CD14-positive monocyte (primary cell): ENCODE measurements around the gene DSCAML1. TPM values are rescaled to one million over a fixed set of nuclear protein-coding genes. Genes with fewer than 3 reads are reported as not detected.

ENCODE experiments used
- DNase-seq, 3 donors: peaks; one replicate each; pipeline ENCODE4 v3.0.0-alpha.2; 2011 to 2022
- H2AFZ ChIP-seq: 2 replicates; pipeline ENCODE4 v1.6.0; 2012; ENCODE audit warnings: mild to moderate bottlenecking, low read depth, low read length, inconsistent platforms; ENCODE audit not compliant: insufficient read depth, poor library complexity, severe bottlenecking
- H3K27ac ChIP-seq, 2 donors: 1 replicate in 1 of 2; 2 replicates in 1 of 2; pipeline ENCODE4 v1.5.1; 2012 to 2013; ENCODE audit warnings: low read length in 2 of 2, control low read depth in 1 of 2, inconsistent platforms in 1 of 2, low read depth in 1 of 2, mild to moderate bottlenecking in 1 of 2
- H3K27me3 ChIP-seq, 2 donors: one replicate each; pipeline versions ENCODE4 v1.6.0 to v1.6.1; 2011 to 2013; ENCODE audit warnings: low read length in 2 of 2; ENCODE audit not compliant: control insufficient read depth in 2 of 2, insufficient read depth in 2 of 2
- H3K36me3 ChIP-seq, 2 donors: replicated peaks in 1 of 2; 1 replicate in 1 of 2; 2 replicates in 1 of 2; pipeline versions ENCODE4 v1.5.1 to v1.6.1; 2012 to 2013; ENCODE audit warnings: low read length in 2 of 2, control low read depth in 1 of 2, inconsistent platforms in 1 of 2, mild to moderate bottlenecking in 1 of 2; ENCODE audit not compliant: insufficient read depth in 2 of 2, control insufficient read depth in 1 of 2
- H3K4me1 ChIP-seq, 2 donors: 1 replicate in 1 of 2; 2 replicates in 1 of 2; pipeline versions ENCODE4 v1.5.1 to v1.6.1; 2012 to 2013; ENCODE audit warnings: low read length in 2 of 2, control low read depth in 1 of 2, inconsistent platforms in 1 of 2, mild to moderate bottlenecking in 1 of 2, moderate library complexity in 1 of 2; ENCODE audit not compliant: insufficient read depth in 2 of 2, control insufficient read depth in 1 of 2
- H3K4me2 ChIP-seq: replicated peaks from 2 replicates; pipeline ENCODE3; 2012; ENCODE audit warnings: low read length, moderate library complexity, mild to moderate bottlenecking; ENCODE audit not compliant: poor library complexity, severe bottlenecking; ENCODE audit errors: extremely low read depth
- H3K4me3 ChIP-seq, 3 experiments: fragments of 200-600 bp in 1 of 3; sonication (generic) in 1 of 3; replicated peaks in 1 of 3; 1 replicate in 2 of 3; 2 replicates in 1 of 3; pipeline ENCODE4 v1.5.1; 2011 to 2013; ENCODE audit warnings: low read length in 3 of 3, mild to moderate bottlenecking in 3 of 3, control low read depth in 2 of 3, low read depth in 2 of 3, inconsistent platforms in 1 of 3, moderate library complexity in 1 of 3
- H3K79me2 ChIP-seq: 2 replicates; pipeline ENCODE4 v1.6.0; 2012; ENCODE audit warnings: mild to moderate bottlenecking, control low read depth, inconsistent platforms, low read length, moderate library complexity; ENCODE audit not compliant: insufficient read depth
- H3K9ac ChIP-seq: 2 replicates; pipeline ENCODE4 v1.6.0; 2017; ENCODE audit warnings: low read length, mild to moderate bottlenecking; ENCODE audit not compliant: insufficient read depth, poor library complexity, severe bottlenecking
- H3K9me3 ChIP-seq, 2 donors: replicated peaks in 1 of 2; 1 replicate in 1 of 2; 2 replicates in 1 of 2; pipeline versions ENCODE4 v1.5.1 to v1.6.1; 2012 to 2013; ENCODE audit warnings: low read length in 2 of 2, control low read depth in 1 of 2; ENCODE audit not compliant: control insufficient read depth in 1 of 2, insufficient read depth in 1 of 2
- H4K20me1 ChIP-seq: 2 replicates; pipeline ENCODE4 v1.6.0; 2012; ENCODE audit warnings: mild to moderate bottlenecking, low read length, control low read depth, moderate library complexity; ENCODE audit not compliant: insufficient read depth
- H3K27ac Mint-ChIP-seq, 7 donors: one replicate each; pipeline ENCODE4 v1.8.0; 2020; ENCODE audit warnings: mild to moderate bottlenecking in 7 of 7, mixed read lengths in 7 of 7, moderate library complexity in 6 of 7, inconsistent platforms in 2 of 7
- H3K27me3 Mint-ChIP-seq, 3 donors: one replicate each; pipeline ENCODE4 v1.8.0; 2021 to 2022; ENCODE audit warnings: low read depth in 3 of 3, mild to moderate bottlenecking in 3 of 3, mixed read lengths in 3 of 3, moderate library complexity in 3 of 3, inconsistent platforms in 1 of 3
- H3K36me3 Mint-ChIP-seq, 2 donors: one replicate each; pipeline ENCODE4 v1.8.0; 2020; ENCODE audit warnings: mixed read lengths in 2 of 2, inconsistent platforms in 1 of 2, mild to moderate bottlenecking in 1 of 2
- H3K4me1 Mint-ChIP-seq: one replicate; pipeline ENCODE4 v1.8.0; 2020; ENCODE audit warnings: mild to moderate bottlenecking, mixed read lengths
- H3K4me3 Mint-ChIP-seq, 2 donors: one replicate each; pipeline ENCODE4 v1.8.0; 2020; ENCODE audit warnings: mild to moderate bottlenecking in 2 of 2, mixed read lengths in 2 of 2, moderate library complexity in 1 of 2
- H3K9me3 Mint-ChIP-seq, 7 donors: one replicate each; pipeline ENCODE4 v1.8.0; 2020 to 2022; ENCODE audit warnings: mixed read lengths in 7 of 7, mild to moderate bottlenecking in 6 of 7, moderate library complexity in 6 of 7, inconsistent platforms in 2 of 7
- CTCF ChIP-seq: fragments of 200-600 bp; IDR thresholded peaks from one replicate; pipeline ENCODE4 v1.8.0; 2022; ENCODE audit warnings: antibody characterized with exemption, mild to moderate bottlenecking
- WGBS: methylation state at CpG from one replicate; pipeline ENCODE4 v1.1.5; 2013; ENCODE audit warnings: missing lambda C conversion rate; ENCODE audit not compliant: insufficient coverage; 5-methylcytosine and 5-hydroxymethylcytosine counted together
- intact Hi-C, 2 donors: fragments of 100-400 bp; cut with micrococcal nuclease; formaldehyde crosslinking; loops; one replicate each; pipeline versions ENCODE4 v1.15.0 to v1.15.1; 2023
- polyA plus RNA-seq, 3 donors: library from polyadenylated mRNA; depleted of rRNA in 1 of 3; unstranded in 2 of 3; stranded (reverse) in 1 of 3; fragments of 300-500 nt in 2 of 3; fragments of >200 nt in 1 of 3; fragmentation: Illumina TruSeq in 2 of 3; gene quantifications; 1 replicate in 2 of 3; 2 replicates in 1 of 3; pipeline ENCODE4 v1.2.3, GENCODE V29; 2012 to 2021

The DSCAML1 gene
- polyA plus RNA-seq, 3 donors = not detected

GRCh38 chr11:117605331-117605730, 191.7 kb downstream of the DSCAML1 start:
- H3K27me3 Mint-ChIP-seq = peaks cover 7 to 26% (median 16%) of the 10 kb centered on the region in 3 donors
- Histone ChIP-seq H2AFZ (no peak overlapping the region), H3K27me3 (no peaks in the 10 kb centered on the region), H3K9ac (no peak overlapping the region), H3K27ac (no peak overlapping the region), H3K9me3 (no peaks in the 10 kb centered on the region), H3K4me3 (no peak overlapping the region), H4K20me1 (no peaks in the 10 kb centered on the region), H3K4me2 (no peak overlapping the region), H3K36me3 (no peaks in the 10 kb centered on the region), H3K4me1 (no peaks in the 10 kb centered on the region), H3K79me2 (no peaks in the 10 kb centered on the region)
- no peaks in the 10 kb centered on the region for H3K4me1 Mint-ChIP-seq
- no peak for TF ChIP-seq CTCF
- H3K36me3 Mint-ChIP-seq = no peaks in the 10 kb centered on the region
- DNase-seq = no peak
- WGBS = 95% methylated on average over 8 of the region's 8 CpGs
- no peaks in the 10 kb centered on the region for H3K9me3 Mint-ChIP-seq
- H3K27ac Mint-ChIP-seq = no peak overlapping the region
- intact Hi-C loops = no loop called here
- H3K4me3 Mint-ChIP-seq = no peak overlapping the region

- intact Hi-C loops = no loop called here
- Histone ChIP-seq H3K79me2 (no peaks in the 10 kb centered on the region), H2AFZ (no peak overlapping the region), H3K4me3 (no peak overlapping the region), H4K20me1 (no peaks in the 10 kb centered on the region), H3K9me3 (no peaks in the 10 kb centered on the region), H3K4me2 (no peak overlapping the region), H3K4me1 (no peaks in the 10 kb centered on the region), H3K27me3 (peaks cover 0 to 7% of the 10 kb centered on the region in 2 donors), H3K9ac (no peak overlapping the region), H3K27ac (no peak overlapping the region), H3K36me3 (no peaks in the 10 kb centered on the region)
- DNase-seq = no peak
- 77% methylated on average over 13 of the region's 14 CpGs for WGBS
- no peak overlapping the region for H3K4me3 Mint-ChIP-seq
- H3K27me3 Mint-ChIP-seq = peaks cover 11 to 27% (median 14%) of the 10 kb centered on the region in 3 donors
- no peak for TF ChIP-seq CTCF
- no peaks in the 10 kb centered on the region for H3K9me3 Mint-ChIP-seq
- no peaks in the 10 kb centered on the region for H3K36me3 Mint-ChIP-seq
- H3K27ac Mint-ChIP-seq = peak overlapping the region in 1 of 7 donors; percentile 48
- no peaks in the 10 kb centered on the region for H3K4me1 Mint-ChIP-seq
Measured at GRCh38 chr11:117604336-117604995, 192.6 kb downstream of the DSCAML1 start.
